Activated naive CD4-positive, alpha-beta T cell treated with anti-CD3 and anti-CD28 coated beads, Interleukin-2, amount 50 U/mL, for 24 hours (primary cell): Measurements from ENCODE around the gene KRT36.
A peak's percentile ranks its signal among the peaks of the same experiment; 100 is the strongest.

ENCODE experiments used
- H3K27ac Mint-ChIP-seq: one replicate; pipeline ENCODE4 v1.8.0; 2021; ENCODE audit warnings: mild to moderate bottlenecking, mixed read lengths
- H3K27me3 Mint-ChIP-seq: one replicate; pipeline ENCODE4 v1.8.0; 2021; ENCODE audit warnings: mixed read lengths
- H3K36me3 Mint-ChIP-seq: one replicate; pipeline ENCODE4 v1.8.0; 2021; ENCODE audit warnings: mixed read lengths
- H3K4me1 Mint-ChIP-seq: one replicate; pipeline ENCODE4 v1.8.0; 2021; ENCODE audit warnings: mixed read lengths
- H3K4me3 Mint-ChIP-seq: one replicate; pipeline ENCODE4 v1.8.0; 2021; ENCODE audit warnings: mild to moderate bottlenecking, mixed read lengths
- H3K9me3 Mint-ChIP-seq: one replicate; pipeline ENCODE4 v1.8.0; 2021; ENCODE audit warnings: mixed read lengths

The KRT36 gene

GRCh38 chr17:41527063-41528023 lies 37.6 kb upstream of the KRT36 start:
- H3K36me3 Mint-ChIP-seq = no peaks in the 10 kb centered on the region
- peaks cover 10% of the 10 kb centered on the region for H3K4me1 Mint-ChIP-seq
- H3K9me3 Mint-ChIP-seq = no peaks in the 10 kb centered on the region
- H3K27ac Mint-ChIP-seq = no peak overlapping the region
- peak overlapping the region; percentile 57 for H3K4me3 Mint-ChIP-seq
- peaks cover 27% of the 10 kb centered on the region for H3K27me3 Mint-ChIP-seq

- Mint-ChIP-seq H3K27me3 (peaks cover 17% of the 10 kb centered on the region), H3K36me3 (no peaks in the 10 kb centered on the region), H3K9me3 (no peaks in the 10 kb centered on the region), H3K4me3 (no peak overlapping the region), H3K27ac (no peak overlapping the region), H3K4me1 (peaks cover 10% of the 10 kb centered on the region)
Measured at GRCh38 chr17:41524261-41524660, 34.6 kb upstream of the KRT36 start.

DNA sequence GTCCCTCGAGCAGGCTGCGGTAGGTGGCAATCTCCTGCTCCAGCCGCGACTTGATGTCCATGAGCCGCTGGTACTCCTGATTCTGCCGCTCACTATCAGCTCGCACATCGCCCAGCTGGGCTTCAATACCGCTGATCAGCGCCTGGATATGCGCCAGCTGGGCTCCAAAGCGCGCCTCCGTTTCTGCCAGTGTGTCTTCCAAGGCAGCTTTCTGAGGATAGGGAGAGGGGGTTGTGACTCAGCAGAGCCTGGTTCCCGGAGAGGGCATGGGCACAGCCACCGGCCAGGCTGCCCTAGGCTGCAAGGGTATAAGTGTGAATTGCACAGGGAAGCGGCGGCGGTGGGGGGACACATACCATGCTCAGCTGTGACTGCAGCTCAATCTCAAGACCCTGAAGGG lies 34.1 kb upstream of the KRT36 start:
- Mint-ChIP-seq H3K27me3 (peaks cover 12% of the 10 kb centered on the region), H3K4me3 (no peak overlapping the region), H3K36me3 (no peaks in the 10 kb centered on the region), H3K4me1 (peaks cover 10% of the 10 kb centered on the region), H3K9me3 (no peaks in the 10 kb centered on the region), H3K27ac (no peak overlapping the region)

DNA sequence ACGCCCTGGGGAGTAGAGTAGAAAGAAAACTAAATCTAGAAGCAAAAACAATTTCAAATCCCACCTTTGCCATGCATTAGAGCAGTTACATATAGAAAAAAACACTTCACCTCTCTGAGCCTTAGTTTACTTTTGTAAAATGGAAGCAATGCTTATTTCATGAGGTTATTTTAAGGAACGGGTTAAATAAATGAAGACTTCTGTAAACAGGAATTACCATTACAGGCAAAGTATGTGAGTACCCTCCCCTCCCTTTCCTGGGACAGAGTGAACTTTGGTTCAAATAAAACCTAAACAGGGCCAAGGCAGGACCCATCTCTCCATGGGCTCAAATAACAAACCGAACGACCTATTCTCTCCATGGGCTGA lies 33.5 kb upstream of the KRT36 start:
- H3K27me3 Mint-ChIP-seq = peaks cover 8% of the 10 kb centered on the region
- peaks cover 6% of the 10 kb centered on the region for H3K4me1 Mint-ChIP-seq
- H3K27ac Mint-ChIP-seq = no peak overlapping the region
- no peaks in the 10 kb centered on the region for H3K9me3 Mint-ChIP-seq
- no peaks in the 10 kb centered on the region for H3K36me3 Mint-ChIP-seq
- H3K4me3 Mint-ChIP-seq = no peak overlapping the region

DNA sequence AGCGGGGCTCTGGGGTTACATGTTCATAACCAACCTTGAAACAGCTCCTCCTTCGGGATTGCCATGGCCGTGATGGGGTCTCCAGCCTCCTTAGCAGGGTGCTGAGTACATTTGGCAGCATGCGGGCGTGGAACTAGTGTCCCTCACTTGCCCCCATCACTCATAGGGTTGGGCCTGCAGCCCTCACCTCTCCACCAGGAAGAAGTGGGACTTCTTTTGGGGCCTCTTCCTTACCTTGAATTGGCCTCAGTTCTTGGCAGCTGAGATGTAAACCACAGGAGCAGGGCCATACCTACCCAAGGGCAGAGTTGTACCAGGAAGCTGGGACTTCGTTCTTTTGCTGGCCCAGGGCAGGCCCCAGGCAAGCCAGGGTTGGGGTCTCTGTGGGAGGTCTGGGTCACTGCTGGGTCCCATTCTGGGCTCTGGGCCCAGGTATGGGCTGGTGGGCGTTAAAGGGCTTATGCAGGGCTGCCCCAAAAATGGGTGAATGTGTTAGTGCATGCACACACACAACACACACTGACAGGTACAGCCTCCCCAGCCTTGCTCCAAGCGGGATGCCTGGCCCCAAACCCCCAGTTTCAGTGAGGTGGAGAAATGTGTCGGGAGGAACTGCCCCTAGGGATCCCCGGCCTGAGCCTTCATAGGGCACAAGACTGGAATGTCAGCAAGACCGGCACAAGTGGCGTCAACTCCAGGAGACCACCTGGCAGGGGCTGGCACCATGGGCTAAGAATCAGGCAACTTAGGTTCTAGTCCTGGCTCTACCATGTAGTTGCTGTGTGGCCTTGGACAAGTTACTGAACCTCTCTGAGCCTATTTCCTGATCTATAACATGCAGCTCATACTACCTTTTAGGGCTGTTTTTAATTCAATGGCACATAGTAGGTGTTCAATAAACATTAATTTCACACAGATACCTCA lies 32.9 kb upstream of the KRT36 start:
- Mint-ChIP-seq H3K27ac (no peak overlapping the region), H3K27me3 (peaks cover 8% of the 10 kb centered on the region), H3K4me1 (peaks cover 6% of the 10 kb centered on the region), H3K36me3 (no peaks in the 10 kb centered on the region), H3K9me3 (no peaks in the 10 kb centered on the region), H3K4me3 (no peak overlapping the region)

- H3K4me3 Mint-ChIP-seq = no peak overlapping the region
- peaks cover 2% of the 10 kb centered on the region for H3K27me3 Mint-ChIP-seq
- no peak overlapping the region for H3K27ac Mint-ChIP-seq
- peaks cover under 1% of the 10 kb centered on the region for H3K4me1 Mint-ChIP-seq
- H3K36me3 Mint-ChIP-seq = no peaks in the 10 kb centered on the region
- H3K9me3 Mint-ChIP-seq = no peaks in the 10 kb centered on the region
Measured at GRCh38 chr17:41521574-41522261, 32.0 kb upstream of the KRT36 start.

GRCh38 chr17:41520821-41521521 lies 31.3 kb upstream of the KRT36 start:
- Mint-ChIP-seq H3K36me3 (no peaks in the 10 kb centered on the region), H3K27me3 (peaks cover 2% of the 10 kb centered on the region), H3K9me3 (no peaks in the 10 kb centered on the region), H3K4me1 (no peaks in the 10 kb centered on the region), H3K27ac (no peak overlapping the region), H3K4me3 (no peak overlapping the region)

- Mint-ChIP-seq H3K27ac (no peak overlapping the region), H3K27me3 (no peaks in the 10 kb centered on the region), H3K4me3 (no peak overlapping the region)
Measured at GRCh38 chr17:41519501-41520224, 30.0 kb upstream of the KRT36 start.

DNA sequence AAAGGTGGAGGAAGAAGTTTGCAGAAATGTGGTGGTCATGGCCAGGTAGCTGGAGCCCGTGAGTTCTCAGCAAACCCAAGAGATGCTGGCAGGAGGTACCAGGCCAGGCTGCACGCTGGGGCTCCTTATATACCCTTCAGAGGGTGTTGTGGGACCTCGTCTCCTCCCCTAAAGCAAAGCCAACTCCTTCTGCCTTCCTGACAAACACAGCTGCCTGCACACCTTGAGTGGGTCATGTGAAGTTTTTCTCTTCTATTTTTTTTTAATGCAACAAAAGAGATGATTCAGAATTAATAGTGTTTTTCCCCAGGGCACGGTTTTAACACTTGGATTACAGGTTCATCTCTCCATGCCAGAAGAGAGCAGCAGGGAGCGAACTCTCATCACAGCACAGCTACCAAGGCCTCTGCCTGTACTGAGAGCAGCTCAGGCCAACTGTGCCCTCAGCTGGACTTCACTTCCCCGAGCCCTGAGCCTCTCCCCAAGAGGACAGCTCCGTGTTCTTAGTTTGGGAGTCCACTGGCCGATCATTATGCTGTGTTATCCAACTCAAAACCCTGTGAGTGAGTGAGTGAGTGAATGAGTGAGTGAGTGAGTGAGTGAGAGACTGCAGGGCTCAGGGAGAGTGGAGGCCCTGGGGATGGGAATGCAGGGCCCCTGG lies 29.2 kb upstream of the KRT36 start, which contains the start of gene KRT15:
TSS of gene KRT15 (minus strand) at position 102 of the 661 bp plus-strand sequence. CDS start at position 39, 63 bp downstream.
- no peaks in the 10 kb centered on the region for H3K4me1 Mint-ChIP-seq
- H3K4me3 Mint-ChIP-seq = no peak within 1 kb of the TSS
- no peaks in the 10 kb centered on the region for H3K36me3 Mint-ChIP-seq
- no peaks in the 10 kb centered on the region for H3K27me3 Mint-ChIP-seq
- H3K9me3 Mint-ChIP-seq = no peaks in the 10 kb centered on the region
- peak within 1 kb of the TSS; percentile 43 for H3K27ac Mint-ChIP-seq

More at GRCh38 chr17:41519501-41520224, 30.0 kb upstream of the KRT36 start:
- no peaks in the 10 kb centered on the region for H3K36me3 Mint-ChIP-seq
- no peaks in the 10 kb centered on the region for H3K4me1 Mint-ChIP-seq
- H3K9me3 Mint-ChIP-seq = no peaks in the 10 kb centered on the region

GRCh38 chr17:41518031-41518430 lies 28.3 kb upstream of the KRT36 start:
- no peaks in the 10 kb centered on the region for H3K36me3 Mint-ChIP-seq
- H3K27ac Mint-ChIP-seq = no peak overlapping the region
- no peaks in the 10 kb centered on the region for H3K9me3 Mint-ChIP-seq
- H3K4me1 Mint-ChIP-seq = no peaks in the 10 kb centered on the region
- no peaks in the 10 kb centered on the region for H3K27me3 Mint-ChIP-seq
- H3K4me3 Mint-ChIP-seq = no peak overlapping the region

- Mint-ChIP-seq H3K27ac (no peak overlapping the region), H3K27me3 (no peaks in the 10 kb centered on the region), H3K4me3 (no peak overlapping the region), H3K36me3 (no peaks in the 10 kb centered on the region), H3K4me1 (no peaks in the 10 kb centered on the region), H3K9me3 (no peaks in the 10 kb centered on the region)
Measured at GRCh38 chr17:41516830-41517283, 27.1 kb upstream of the KRT36 start.

- Mint-ChIP-seq H3K4me3 (no peak overlapping the region), H3K36me3 (no peaks in the 10 kb centered on the region), H3K27me3 (no peaks in the 10 kb centered on the region), H3K4me1 (no peaks in the 10 kb centered on the region), H3K27ac (no peak overlapping the region), H3K9me3 (no peaks in the 10 kb centered on the region)
Measured at GRCh38 chr17:41516147-41516829, 26.6 kb upstream of the KRT36 start.

- H3K4me3 Mint-ChIP-seq = no peak overlapping the region
- no peaks in the 10 kb centered on the region for H3K27me3 Mint-ChIP-seq
- H3K27ac Mint-ChIP-seq = no peak overlapping the region
Measured at GRCh38 chr17:41513168-41513547, 23.4 kb upstream of the KRT36 start.

More at GRCh38 chr17:41513168-41513547, 23.4 kb upstream of the KRT36 start:
- H3K36me3 Mint-ChIP-seq = no peaks in the 10 kb centered on the region
- no peaks in the 10 kb centered on the region for H3K9me3 Mint-ChIP-seq
- H3K4me1 Mint-ChIP-seq = no peaks in the 10 kb centered on the region
